NB4 (cell line): ENCODE measurements around the gene DIDO1.
A peak's percentile ranks its signal among the peaks of the same experiment; 100 is the strongest.

Source experiments
- DNase-seq: peaks from one replicate; pipeline ENCODE4 v3.0.0; 2010; ENCODE audit warnings: low read depth
- H3K4me3 ChIP-seq: one replicate; pipeline ENCODE4 v1.5.1; 2011; ENCODE audit warnings: mild to moderate bottlenecking, low read depth, low read length, moderate library complexity
- MYC ChIP-seq: IDR thresholded peaks from 2 replicates; pipeline ENCODE4 v1.6.1; 2011; ENCODE audit warnings: low read depth, low read length
- POLR2A ChIP-seq: IDR thresholded peaks from 2 replicates; pipeline ENCODE4 v1.6.1; 2011; ENCODE audit warnings: mild to moderate bottlenecking; ENCODE audit not compliant: insufficient read length; ENCODE audit errors: extremely low read depth
- TF ChIP-seq, protein P1 (sequence below): IDR thresholded peaks from 2 replicates; pipeline ENCODE4 v1.6.1; 2011; ENCODE audit warnings: low read depth, low read length
- TF ChIP-seq, protein P2 (sequence below): IDR thresholded peaks from one replicate; pipeline ENCODE4 v1.5.1; 2012; ENCODE audit warnings: low read depth, low read length

The DIDO1 gene

GRCh38 chr20:62970307-62971210, 44.3 kb upstream of the DIDO1 start:
- no peak overlapping the region for H3K4me3 ChIP-seq
- TF ChIP-seq MYC (no peak), POLR2A (no peak)
- TF ChIP-seq, protein P1, sequence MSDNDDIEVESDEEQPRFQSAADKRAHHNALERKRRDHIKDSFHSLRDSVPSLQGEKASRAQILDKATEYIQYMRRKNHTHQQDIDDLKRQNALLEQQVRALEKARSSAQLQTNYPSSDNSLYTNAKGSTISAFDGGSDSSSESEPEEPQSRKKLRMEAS, result no peak
- TF ChIP-seq, protein P2, sequence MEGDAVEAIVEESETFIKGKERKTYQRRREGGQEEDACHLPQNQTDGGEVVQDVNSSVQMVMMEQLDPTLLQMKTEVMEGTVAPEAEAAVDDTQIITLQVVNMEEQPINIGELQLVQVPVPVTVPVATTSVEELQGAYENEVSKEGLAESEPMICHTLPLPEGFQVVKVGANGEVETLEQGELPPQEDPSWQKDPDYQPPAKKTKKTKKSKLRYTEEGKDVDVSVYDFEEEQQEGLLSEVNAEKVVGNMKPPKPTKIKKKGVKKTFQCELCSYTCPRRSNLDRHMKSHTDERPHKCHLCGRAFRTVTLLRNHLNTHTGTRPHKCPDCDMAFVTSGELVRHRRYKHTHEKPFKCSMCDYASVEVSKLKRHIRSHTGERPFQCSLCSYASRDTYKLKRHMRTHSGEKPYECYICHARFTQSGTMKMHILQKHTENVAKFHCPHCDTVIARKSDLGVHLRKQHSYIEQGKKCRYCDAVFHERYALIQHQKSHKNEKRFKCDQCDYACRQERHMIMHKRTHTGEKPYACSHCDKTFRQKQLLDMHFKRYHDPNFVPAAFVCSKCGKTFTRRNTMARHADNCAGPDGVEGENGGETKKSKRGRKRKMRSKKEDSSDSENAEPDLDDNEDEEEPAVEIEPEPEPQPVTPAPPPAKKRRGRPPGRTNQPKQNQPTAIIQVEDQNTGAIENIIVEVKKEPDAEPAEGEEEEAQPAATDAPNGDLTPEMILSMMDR, result no peak
- DNase-seq, result no peak

GRCh38 chr20:62969939-62970306, 43.6 kb upstream of the DIDO1 start:
- no peak for TF ChIP-seq MYC
- DNase-seq, result no peak
- no peak overlapping the region for H3K4me3 ChIP-seq

DNA sequence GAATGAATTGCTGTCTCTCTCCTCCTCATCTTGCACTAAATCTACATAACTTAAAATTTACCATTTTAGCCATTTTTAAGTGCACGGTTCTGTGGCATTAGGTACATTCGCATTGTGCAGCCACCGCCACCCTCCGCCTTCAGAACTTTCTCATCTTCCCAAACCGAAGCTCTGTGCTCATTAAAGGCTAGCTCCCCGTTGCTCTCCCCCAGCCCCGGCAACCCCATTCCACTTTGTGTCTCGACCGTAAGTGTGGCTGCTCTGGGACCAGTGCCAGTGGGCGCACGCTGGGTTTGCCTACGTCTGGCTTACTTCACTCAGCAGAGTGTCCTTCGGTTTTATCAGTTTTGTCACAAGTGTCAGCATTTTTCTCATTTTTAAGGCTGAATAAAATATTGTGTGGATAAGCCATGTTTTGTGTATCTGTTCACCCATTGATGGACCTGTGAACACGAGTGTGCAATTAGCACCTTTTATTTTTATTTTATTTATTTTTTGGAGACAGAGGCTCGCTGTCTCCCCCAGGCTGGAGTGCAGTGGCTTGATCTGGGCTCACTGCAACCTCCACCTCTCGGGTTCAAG, 43.0 kb upstream of the DIDO1 start:
- TF ChIP-seq, protein P1, result no peak
- TF ChIP-seq POLR2A, result no peak
- TF ChIP-seq MYC, result no peak
- TF ChIP-seq, protein P2, result no peak
- H3K4me3 ChIP-seq, result no peak overlapping the region
- no peak for DNase-seq

GRCh38 chr20:62968378-62969178, 42.3 kb upstream of the DIDO1 start:
- peak; percentile 19; the same call in 1 of the 2 replicates for TF ChIP-seq MYC
- TF ChIP-seq, protein P2, result no peak
- TF ChIP-seq, protein P1, result no peak
- DNase-seq, result no peak
- no peak overlapping the region for H3K4me3 ChIP-seq

- no peak for DNase-seq
- TF ChIP-seq, protein P1, result no peak
- no peak for TF ChIP-seq POLR2A
- TF ChIP-seq, protein P2, result no peak
- TF ChIP-seq MYC, result no peak
- H3K4me3 ChIP-seq, result no peak overlapping the region
Measured at GRCh38 chr20:62967628-62968351, 41.5 kb upstream of the DIDO1 start.
